IMR-90 (cell line): ENCODE results near the gene MAN2A2. TPM values are rescaled to one million over a fixed set of nuclear protein-coding genes. Genes with fewer than 3 reads are reported as not detected.

Experiments
- ATAC-seq: fragments of 200-7000 bp; cut with Tn5 transposase; 2 replicates; pipeline ENCODE4 v1.9.1; 2020; ENCODE audit warnings: low read depth, mild to moderate bottlenecking, moderate library complexity
- BruUV-seq: library from RNA; stranded (reverse); fragments of 400-500 nt; replicated peaks from 2 replicates; lab custom pipeline; 2021; lab: Mats Ljungman, UMichigan
- CTCF ChIA-PET: fragments of 300-600 bp; formaldehyde crosslinking; extraction: SDS; loops from one replicate; lab custom pipeline; 2021; ENCODE audit warnings: antibody characterized with exemption; lab: Yijun Ruan, JAX
- POLR2A ChIA-PET: fragments of 300-600 bp; sonication (Branson Sonifier 250); formaldehyde crosslinking; loops from one replicate; lab custom pipeline; 2022; ENCODE audit warnings: antibody characterized with exemption; ENCODE audit not compliant: unreplicated experiment; lab: Charles Lee
- DNase-seq: peaks from one replicate; pipeline ENCODE4 v3.0.0; 2013
- H2AFZ ChIP-seq: replicated peaks from 2 replicates; pipeline ENCODE3; 2013; ENCODE audit warnings: low read length, mild to moderate bottlenecking; ENCODE audit not compliant: poor library complexity
- H2AK5ac ChIP-seq: 2 replicates; pipeline ENCODE4 v1.6.1; 2013; ENCODE audit warnings: low read depth, low read length, inconsistent platforms
- H2AK9ac ChIP-seq: replicated peaks from 2 replicates; pipeline ENCODE3; 2013; ENCODE audit warnings: mild to moderate bottlenecking, low read depth, low read length, moderate library complexity; ENCODE audit not compliant: poor library complexity
- H2BK120ac ChIP-seq: 2 replicates; pipeline ENCODE4 v1.6.1; 2013; ENCODE audit warnings: low read depth, low read length, inconsistent platforms
- H2BK15ac ChIP-seq: 3 replicates; pipeline ENCODE4 v1.6.1; 2013; ENCODE audit warnings: low read depth, low read length, inconsistent platforms
- H2BK20ac ChIP-seq: 2 replicates; pipeline ENCODE4 v1.6.1; 2013; ENCODE audit warnings: low read depth, mild to moderate bottlenecking, inconsistent platforms, low read length, moderate library complexity
- H2BK5ac ChIP-seq: 2 replicates; pipeline ENCODE4 v1.6.1; 2013; ENCODE audit warnings: mild to moderate bottlenecking, low read depth, low read length, inconsistent platforms; ENCODE audit not compliant: poor library complexity, severe bottlenecking
- H3K14ac ChIP-seq: replicated peaks from 2 replicates; pipeline ENCODE4 v1.6.1; 2013; ENCODE audit warnings: low read depth, low read length, inconsistent platforms
- H3K18ac ChIP-seq: 2 replicates; pipeline ENCODE4 v1.6.1; 2013; ENCODE audit warnings: low read depth, low read length, control low read depth
- H3K23ac ChIP-seq: 2 replicates; pipeline ENCODE4 v1.6.1; 2013; ENCODE audit warnings: low read depth, low read length, inconsistent platforms
- H3K27ac ChIP-seq: 2 replicates; pipeline ENCODE4 v1.5.1; 2013; ENCODE audit warnings: mild to moderate bottlenecking, control low read depth, low read length; ENCODE audit not compliant: insufficient read depth
- H3K27me3 ChIP-seq: 2 replicates; pipeline ENCODE4 v1.6.1; 2013; ENCODE audit warnings: low read length; ENCODE audit not compliant: control insufficient read depth, insufficient read depth
- H3K36me3 ChIP-seq: 2 replicates; pipeline ENCODE4 v1.6.1; 2013; ENCODE audit warnings: low read length, mixed read lengths; ENCODE audit not compliant: control insufficient read depth, insufficient read depth
- H3K4ac ChIP-seq: 2 replicates; pipeline ENCODE4 v1.6.1; 2013; ENCODE audit warnings: low read depth, low read length, inconsistent platforms
- H3K4me1 ChIP-seq: 2 replicates; pipeline ENCODE4 v1.6.1; 2013; ENCODE audit warnings: low read length, mixed read lengths; ENCODE audit not compliant: control insufficient read depth, insufficient read depth
- H3K4me2 ChIP-seq: 2 replicates; pipeline ENCODE4 v1.6.1; 2013; ENCODE audit warnings: low read depth, mild to moderate bottlenecking, control low read depth, low read length, moderate library complexity
- H3K4me3 ChIP-seq: 2 replicates; pipeline ENCODE4 v1.5.1; 2013; ENCODE audit warnings: low read depth, mild to moderate bottlenecking, control low read depth, low read length, moderate library complexity; ENCODE audit not compliant: insufficient read depth
- H3K56ac ChIP-seq: 2 replicates; pipeline ENCODE4 v1.6.1; 2013; ENCODE audit warnings: low read length, inconsistent platforms; ENCODE audit not compliant: insufficient read depth; ENCODE audit errors: extremely low read depth
- H3K79me1 ChIP-seq, 2 experiments: 2 replicates each; pipeline ENCODE4 v1.6.1; 2013; ENCODE audit warnings: low read length in 2 of 2, inconsistent platforms in 1 of 2, low read depth in 1 of 2
- H3K9ac ChIP-seq: 2 replicates; pipeline ENCODE4 v1.6.1; 2013; ENCODE audit warnings: low read depth, low read length, control low read depth
- H3K9me1 ChIP-seq: 2 replicates; pipeline ENCODE4 v1.6.1; 2013; ENCODE audit warnings: low read length, inconsistent platforms; ENCODE audit not compliant: insufficient read depth
- H3K9me3 ChIP-seq: 2 replicates; pipeline ENCODE4 v1.6.1; 2013; ENCODE audit warnings: low read length; ENCODE audit not compliant: control insufficient read depth, insufficient read depth
- H4K20me1 ChIP-seq: 2 replicates; pipeline ENCODE4 v1.6.1; 2013; ENCODE audit warnings: low read length, inconsistent platforms; ENCODE audit not compliant: insufficient read depth
- H4K5ac ChIP-seq: 2 replicates; pipeline ENCODE4 v1.6.1; 2013; ENCODE audit warnings: mild to moderate bottlenecking, low read depth, low read length, control low read depth
- H4K8ac ChIP-seq, 2 experiments: 2 replicates each; pipeline ENCODE4 v1.6.1; 2013; ENCODE audit warnings: low read depth in 2 of 2, low read length in 2 of 2, control low read depth in 1 of 2, inconsistent platforms in 1 of 2
- H4K91ac ChIP-seq: 2 replicates; pipeline ENCODE4 v1.6.1; 2013; ENCODE audit warnings: low read depth, low read length, inconsistent platforms; ENCODE audit not compliant: insufficient read depth
- BHLHE40 ChIP-seq: fragments of 150-350 bp; IDR thresholded peaks from 2 replicates; pipeline ENCODE4 v1.6.1; 2016; ENCODE audit warnings: mild to moderate bottlenecking, low read depth, low read length
- MAZ ChIP-seq: IDR thresholded peaks from 2 replicates; pipeline ENCODE4 v1.6.1; 2012; ENCODE audit warnings: low read depth, mild to moderate bottlenecking, low read length, improper control_type of control experiment, moderate library complexity, borderline replicate concordance
- NFE2L2 ChIP-seq: fragments of 150-350 bp; IDR thresholded peaks from 2 replicates; pipeline ENCODE4 v1.6.1; 2016; ENCODE audit warnings: low read depth, mild to moderate bottlenecking, low read length
- POLR2A ChIP-seq: IDR thresholded peaks from 2 replicates; pipeline ENCODE4 v1.6.1; 2012; ENCODE audit warnings: mild to moderate bottlenecking, low read depth, low read length
- WGBS, 2 experiments: methylation state at CpG; one replicate each; pipeline versions ENCODE4 v1.1.5 to v1.1.7; 2013; ENCODE audit warnings: missing lambda C conversion rate in 2 of 2; ENCODE audit not compliant: insufficient read length in 1 of 2; ENCODE audit errors: extremely low coverage in 2 of 2; 5-methylcytosine and 5-hydroxymethylcytosine counted together
- dilution Hi-C: fragments of 300-500 bp; cut with HindIII; formaldehyde crosslinking; loops from one replicate; pipeline ENCODE4 v1.14.3; 2018; ENCODE audit warnings: low sequenced_read_pairs; ENCODE audit not compliant: unreplicated experiment
- in situ Hi-C: fragments of 300-500 bp; cut with MboI; formaldehyde crosslinking; loops from 3 replicates; pipeline ENCODE4 v1.14.3; 2019; ENCODE audit warnings: low sequenced_read_pairs, inconsistent platforms, mixed read lengths
- intact Hi-C: fragments of 100-400 bp; cut with micrococcal nuclease; formaldehyde crosslinking; loops from 2 replicates; pipeline ENCODE4 v1.10.0; 2022
- polyA plus RNA-seq, 3 experiments: library from polyadenylated mRNA; depleted of rRNA; stranded (reverse); fragments of >200 nt; gene quantifications; 2 replicates each; pipeline ENCODE4 v1.2.3, GENCODE V29; 2012; ENCODE audit warnings: low replicate concordance in 1 of 3
- total RNA-seq: library from RNA; depleted of rRNA; stranded (reverse); fragments of >200 nt; gene quantifications from 2 replicates; pipeline ENCODE4 v1.2.3, GENCODE V29; 2012

The MAN2A2 gene
- total and polyA plus RNA-seq, 2 of the 4 experiments (the other 2 are of a cell fraction), result 3.4 to 52.5 TPM

DNA sequence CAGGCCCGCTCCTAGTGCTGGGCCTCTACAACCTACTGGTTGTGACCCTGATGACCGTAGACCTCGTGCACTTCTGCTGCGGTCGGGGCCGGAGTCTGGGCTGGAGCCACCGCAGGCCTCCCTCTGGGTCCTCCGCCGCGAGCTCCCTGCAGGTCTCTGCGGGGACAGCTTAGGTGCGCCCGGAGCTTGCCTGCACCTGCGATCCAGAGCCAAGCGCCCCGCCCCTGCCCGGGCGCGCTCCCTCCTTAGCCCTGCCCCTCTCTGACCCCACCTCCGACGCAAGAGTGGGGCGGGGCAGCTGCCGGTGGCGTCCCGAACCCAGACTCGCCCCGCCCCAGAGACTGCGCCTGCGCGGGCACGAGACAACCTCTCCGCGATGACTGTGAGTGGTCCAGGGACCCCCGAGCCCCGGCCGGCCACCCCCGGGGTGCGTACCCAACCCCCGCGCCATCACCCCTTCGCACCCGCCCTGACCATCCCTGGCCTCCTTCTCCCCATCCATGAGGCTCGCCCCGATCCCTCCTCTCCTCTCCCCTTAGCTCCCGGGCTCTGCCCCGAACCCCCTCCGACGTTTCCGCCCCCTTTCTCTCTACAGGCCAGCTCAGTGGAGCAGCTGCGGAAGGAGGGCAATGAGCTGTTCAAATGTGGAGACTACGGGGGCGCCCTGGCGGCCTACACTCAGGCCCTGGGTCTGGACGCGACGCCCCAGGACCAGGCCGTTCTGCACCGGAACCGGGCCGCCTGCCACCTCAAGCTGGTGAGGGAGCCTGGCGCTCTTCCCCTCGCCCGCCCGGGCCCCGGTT lies 32.0 kb downstream of the MAN2A2 start, which contains the start of gene UNC45A:
Gene UNC45A, plus strand, starts transcription at position 337 of the 803 bp plus-strand sequence. Its CDS starts 40 bp downstream, at position 377.
- H2AK9ac ChIP-seq, result peak within 1 kb of the TSS; percentile 57
- H2BK20ac ChIP-seq, result no peak within 1 kb of the TSS
- BruUV-seq, result no TSS peak
- 0% methylated on average over 10 of the region's 65 CpGs; no CpG with 5 or more reads in 1 of the 2 experiments for WGBS, 2 experiments
- peak within 1 kb of the TSS; percentile 68; the same call in 1 of the 2 replicates for H2BK120ac ChIP-seq
- intact Hi-C loops (loop anchor here (1.0 to 2.0 kb wide), 3 partner anchors 32 to 615 kb away; partner anchors contain the start of gene MAN2A2), in situ Hi-C loops (no loop called here), dilution Hi-C loops (no loop called here)
- peak within 1 kb of the TSS; percentile 53 for H2BK5ac ChIP-seq
- H3K27ac ChIP-seq, result peak within 1 kb of the TSS; percentile 79
- H3K27me3 ChIP-seq, result no peaks in the 10 kb centered on the region
- H3K4ac ChIP-seq, result peak within 1 kb of the TSS; percentile 81
- peaks cover 6% of the 10 kb centered on the region; the same call in 1 of the 2 replicates for H4K20me1 ChIP-seq
- H3K23ac ChIP-seq, result peak within 1 kb of the TSS; percentile 54
- peak within 1 kb of the TSS; percentile 92 for H3K9ac ChIP-seq
- peaks cover 9% of the 10 kb centered on the region for H3K4me1 ChIP-seq
- H4K91ac ChIP-seq, result peak within 1 kb of the TSS; percentile 32; the same call in 1 of the 2 replicates
- H3K14ac ChIP-seq, result peak within 1 kb of the TSS; percentile 96
- H3K9me1 ChIP-seq, result peaks cover 13% of the 10 kb centered on the region
- no peaks in the 10 kb centered on the region for H3K9me3 ChIP-seq
- ATAC-seq, result peak; percentile 89
- peak within 1 kb of the TSS; percentile 51 to 75 for H4K8ac ChIP-seq
- H3K36me3 ChIP-seq, result peaks cover 15% of the 10 kb centered on the region
- peak within 1 kb of the TSS; percentile 96 for H2AFZ ChIP-seq
- peak within 1 kb of the TSS; percentile 92 for H3K4me2 ChIP-seq
- peak; percentile 77 for DNase-seq
- ChIA-PET CTCF (interaction anchor here (0.6 to 2.7 kb wide), 6 partner anchors 8 to 71 kb away, joined by 3 to 9 read pairs (median 6); no protein-coding TSS in a partner anchor), POLR2A (interaction anchor here (0.7 kb wide), 1 partner anchor 533 kb away, joined by 3 read pairs; no protein-coding TSS in a partner anchor)
- peak within 1 kb of the TSS; percentile 16; the same call in 1 of the 2 replicates for H4K5ac ChIP-seq
- H3K79me1 ChIP-seq, result peaks cover 32 to 59% of the 10 kb centered on the region in 2 experiments
- no peak within 1 kb of the TSS; the same call in 1 of the 2 replicates for H3K18ac ChIP-seq
- TF ChIP-seq MAZ, result peak; percentile 60
- 0 out of 2 replicates have a peak, but pooled peaks have one; percentile 62 for TF ChIP-seq POLR2A
- peak; percentile 81; the same call in 1 of the 2 replicates for TF ChIP-seq BHLHE40
- no peak for TF ChIP-seq NFE2L2
- H2AK5ac ChIP-seq, result peak within 1 kb of the TSS; percentile 83
- H3K56ac ChIP-seq, result peak within 1 kb of the TSS; percentile 83
- H3K4me3 ChIP-seq, result peak within 1 kb of the TSS; percentile 76
- H2BK15ac ChIP-seq, result no peak within 1 kb of the TSS
